ENCODE measurements around the gene TNP1.

DNA sequence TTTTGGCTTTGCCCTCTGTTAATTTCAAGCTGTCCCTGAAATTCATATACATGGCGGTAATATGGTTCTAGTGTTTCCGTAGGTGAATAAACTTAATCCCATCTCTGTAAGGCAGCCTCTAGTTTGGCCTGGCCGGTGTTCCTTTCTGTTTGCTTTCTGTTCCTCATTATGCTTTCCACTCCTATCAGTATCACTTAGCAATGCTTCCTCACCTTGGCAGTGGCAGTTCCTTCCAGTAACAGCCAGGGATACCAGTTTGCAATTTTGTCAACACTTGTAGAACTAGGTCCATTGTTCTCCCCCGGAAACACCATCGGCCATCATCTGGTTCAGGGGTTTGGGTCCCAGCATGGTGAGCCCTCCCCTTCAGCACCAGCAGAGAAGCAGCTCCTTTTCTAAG lies 18.2 kb upstream of the TNP1 start:
- TF ChIP-seq, protein P1, sequence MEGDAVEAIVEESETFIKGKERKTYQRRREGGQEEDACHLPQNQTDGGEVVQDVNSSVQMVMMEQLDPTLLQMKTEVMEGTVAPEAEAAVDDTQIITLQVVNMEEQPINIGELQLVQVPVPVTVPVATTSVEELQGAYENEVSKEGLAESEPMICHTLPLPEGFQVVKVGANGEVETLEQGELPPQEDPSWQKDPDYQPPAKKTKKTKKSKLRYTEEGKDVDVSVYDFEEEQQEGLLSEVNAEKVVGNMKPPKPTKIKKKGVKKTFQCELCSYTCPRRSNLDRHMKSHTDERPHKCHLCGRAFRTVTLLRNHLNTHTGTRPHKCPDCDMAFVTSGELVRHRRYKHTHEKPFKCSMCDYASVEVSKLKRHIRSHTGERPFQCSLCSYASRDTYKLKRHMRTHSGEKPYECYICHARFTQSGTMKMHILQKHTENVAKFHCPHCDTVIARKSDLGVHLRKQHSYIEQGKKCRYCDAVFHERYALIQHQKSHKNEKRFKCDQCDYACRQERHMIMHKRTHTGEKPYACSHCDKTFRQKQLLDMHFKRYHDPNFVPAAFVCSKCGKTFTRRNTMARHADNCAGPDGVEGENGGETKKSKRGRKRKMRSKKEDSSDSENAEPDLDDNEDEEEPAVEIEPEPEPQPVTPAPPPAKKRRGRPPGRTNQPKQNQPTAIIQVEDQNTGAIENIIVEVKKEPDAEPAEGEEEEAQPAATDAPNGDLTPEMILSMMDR (IDR thresholded peaks at IDR 0.05; ENCODE audit: poor library complexity, severe bottlenecking): no peak
- TF ChIP-seq POLR2AphosphoS5 (IDR thresholded peaks at IDR 0.05) (no peak), EZH2 (IDR thresholded peaks at IDR 0.05; ENCODE audit: borderline replicate concordance, insufficient read depth, low read length, poor library complexity, severe bottlenecking) (no peak), RAD21 (conservative IDR thresholded peaks at IDR 0.05) (no peak), MXI1 (conservative IDR thresholded peaks at IDR 0.05; ENCODE audit: poor library complexity, severe bottlenecking) (no peak), TAF1 (IDR thresholded peaks at IDR 0.05; ENCODE audit: low read depth) (no peak)
- TF ChIP-seq, protein P2, sequence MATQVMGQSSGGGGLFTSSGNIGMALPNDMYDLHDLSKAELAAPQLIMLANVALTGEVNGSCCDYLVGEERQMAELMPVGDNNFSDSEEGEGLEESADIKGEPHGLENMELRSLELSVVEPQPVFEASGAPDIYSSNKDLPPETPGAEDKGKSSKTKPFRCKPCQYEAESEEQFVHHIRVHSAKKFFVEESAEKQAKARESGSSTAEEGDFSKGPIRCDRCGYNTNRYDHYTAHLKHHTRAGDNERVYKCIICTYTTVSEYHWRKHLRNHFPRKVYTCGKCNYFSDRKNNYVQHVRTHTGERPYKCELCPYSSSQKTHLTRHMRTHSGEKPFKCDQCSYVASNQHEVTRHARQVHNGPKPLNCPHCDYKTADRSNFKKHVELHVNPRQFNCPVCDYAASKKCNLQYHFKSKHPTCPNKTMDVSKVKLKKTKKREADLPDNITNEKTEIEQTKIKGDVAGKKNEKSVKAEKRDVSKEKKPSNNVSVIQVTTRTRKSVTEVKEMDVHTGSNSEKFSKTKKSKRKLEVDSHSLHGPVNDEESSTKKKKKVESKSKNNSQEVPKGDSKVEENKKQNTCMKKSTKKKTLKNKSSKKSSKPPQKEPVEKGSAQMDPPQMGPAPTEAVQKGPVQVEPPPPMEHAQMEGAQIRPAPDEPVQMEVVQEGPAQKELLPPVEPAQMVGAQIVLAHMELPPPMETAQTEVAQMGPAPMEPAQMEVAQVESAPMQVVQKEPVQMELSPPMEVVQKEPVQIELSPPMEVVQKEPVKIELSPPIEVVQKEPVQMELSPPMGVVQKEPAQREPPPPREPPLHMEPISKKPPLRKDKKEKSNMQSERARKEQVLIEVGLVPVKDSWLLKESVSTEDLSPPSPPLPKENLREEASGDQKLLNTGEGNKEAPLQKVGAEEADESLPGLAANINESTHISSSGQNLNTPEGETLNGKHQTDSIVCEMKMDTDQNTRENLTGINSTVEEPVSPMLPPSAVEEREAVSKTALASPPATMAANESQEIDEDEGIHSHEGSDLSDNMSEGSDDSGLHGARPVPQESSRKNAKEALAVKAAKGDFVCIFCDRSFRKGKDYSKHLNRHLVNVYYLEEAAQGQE (IDR thresholded peaks at IDR 0.05; ENCODE audit: borderline replicate concordance): no peak

Measured in neural cell (in vitro differentiated cells).